ENCODE results near the gene AP5S1. TPM values are rescaled to one million over a fixed set of nuclear protein-coding genes. Genes with fewer than 3 reads are reported as not detected.

The AP5S1 gene
- total RNA-seq, 1 donor from 2014 or later = 10.7 TPM

- ATAC-seq = peak; percentile 92
These were observed 26.5 kb downstream of the AP5S1 start, which contains the start of gene MAVS for GRCh38 chr20:3846740-3847428. TSS of gene MAVS (plus strand) at chr20:3846834. CDS start at chr20:3854625, 7,791 bp downstream.

GRCh38 chr20:3847429-3847940 lies 27.1 kb downstream of the AP5S1 start:
- ATAC-seq = no peak

- ATAC-seq = no peak
These were observed 28.2 kb downstream of the AP5S1 start for GRCh38 chr20:3848565-3848964.

GRCh38 chr20:3854462-3854871 lies 34.1 kb downstream of the AP5S1 start:
- peak; percentile 85 for ATAC-seq

GRCh38 chr20:3857405-3857804 lies 37.1 kb downstream of the AP5S1 start:
- no peak for ATAC-seq

- no peak for ATAC-seq
These were observed 38.3 kb downstream of the AP5S1 start for GRCh38 chr20:3858689-3859088.

GRCh38 chr20:3861191-3861590 lies 40.8 kb downstream of the AP5S1 start:
- no peak for ATAC-seq

GRCh38 chr20:3862333-3862732 lies 42.0 kb downstream of the AP5S1 start:
- ATAC-seq = no peak

- ATAC-seq = no peak
These were observed 43.0 kb downstream of the AP5S1 start for GRCh38 chr20:3863317-3863716.

- peak; percentile 7 for ATAC-seq
These were observed 44.2 kb downstream of the AP5S1 start for GRCh38 chr20:3864518-3864917.

- ATAC-seq = no peak
These were observed 45.0 kb downstream of the AP5S1 start for GRCh38 chr20:3865152-3865886.

- no peak for ATAC-seq
These were observed 45.6 kb downstream of the AP5S1 start for GRCh38 chr20:3865887-3866407.

- ATAC-seq = no peak
These were observed 46.1 kb downstream of the AP5S1 start for GRCh38 chr20:3866464-3866863.

GRCh38 chr20:3867802-3868201 lies 47.5 kb downstream of the AP5S1 start:
- no peak for ATAC-seq

- peak; percentile 47 for ATAC-seq
These were observed 49.7 kb downstream of the AP5S1 start for GRCh38 chr20:3869839-3870634.

- no peak for ATAC-seq
These were observed 51.4 kb downstream of the AP5S1 start for GRCh38 chr20:3871550-3872265.

- no peak for ATAC-seq
These were observed 53.2 kb downstream of the AP5S1 start for GRCh38 chr20:3873507-3873906.

- no peak for ATAC-seq
These were observed 54.0 kb downstream of the AP5S1 start for GRCh38 chr20:3874194-3874844.

GRCh38 chr20:3875378-3875974 lies 55.1 kb downstream of the AP5S1 start:
- ATAC-seq = no peak

- no peak for ATAC-seq
These were observed 55.7 kb downstream of the AP5S1 start for GRCh38 chr20:3876000-3876399.

- ATAC-seq = no peak
These were observed 56.3 kb downstream of the AP5S1 start for GRCh38 chr20:3876676-3877075.

Measured in esophagus mucosa (tissue), 1 donor.